HG03378 (cell line): Measurements from ENCODE around the gene MROH7.

ENCODE experiments used
- ATAC-seq: cut with Tn5 transposase; IDR thresholded peaks from one replicate; pipeline ENCODE4 v1.9.1; 2021; ENCODE audit warnings: mild to moderate bottlenecking, moderate library complexity; ENCODE audit not compliant: unreplicated experiment

The MROH7 gene

DNA sequence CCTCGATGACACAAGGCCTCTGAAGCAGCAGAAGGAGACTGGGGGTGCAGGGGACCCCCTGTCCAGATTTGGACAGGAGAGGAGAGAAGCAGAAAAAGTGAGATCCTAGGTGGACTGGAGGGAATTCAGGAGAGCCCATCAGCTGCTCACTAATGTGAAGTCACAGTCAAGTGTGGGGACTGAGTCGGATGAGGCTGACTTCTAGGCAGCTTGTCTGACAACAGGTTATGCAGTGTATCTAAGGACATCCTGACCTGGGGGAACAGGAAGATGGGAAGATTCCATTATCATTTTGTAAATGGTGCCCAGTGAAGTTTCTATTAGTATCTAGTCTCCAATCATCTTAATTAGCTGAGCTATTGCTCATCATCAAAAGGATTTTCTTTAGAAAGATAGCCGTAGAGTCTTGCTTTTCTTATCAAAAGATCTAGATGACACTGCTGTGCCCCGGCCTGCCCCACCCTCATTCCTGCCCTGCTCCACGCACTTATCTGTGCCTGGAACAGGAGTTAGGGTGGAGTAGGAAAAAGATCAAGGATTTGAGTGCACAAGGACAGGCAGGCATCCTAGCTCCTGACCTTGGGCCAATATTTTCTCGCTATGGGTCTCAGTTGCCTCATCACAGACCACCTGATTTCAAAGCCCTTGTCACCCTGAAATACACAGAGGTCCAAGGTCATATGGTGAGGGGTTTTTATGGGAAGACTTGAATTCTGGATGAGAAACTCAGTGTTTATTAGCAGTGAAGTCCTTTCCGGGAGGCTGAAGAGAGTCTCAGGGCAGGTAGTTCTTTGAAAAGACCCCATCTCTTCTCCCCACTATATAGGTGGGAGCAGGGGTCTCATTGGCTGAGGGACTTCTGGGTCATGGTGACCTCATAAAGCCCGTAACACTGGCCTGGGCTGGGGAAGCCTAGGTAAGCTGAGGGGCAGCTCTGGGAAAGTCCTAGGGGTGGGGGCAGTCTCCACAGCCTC is at the start of gene MROH7:
TSS of gene MROH7 (plus strand) at position 924 of the 974 bp plus-strand sequence. CDS start 11,141 bp downstream, outside the sequence.
- ATAC-seq = no peak

GRCh38 chr1:54593571-54594160 is 47.9 kb upstream of the MROH7 start:
- no peak for ATAC-seq

DNA sequence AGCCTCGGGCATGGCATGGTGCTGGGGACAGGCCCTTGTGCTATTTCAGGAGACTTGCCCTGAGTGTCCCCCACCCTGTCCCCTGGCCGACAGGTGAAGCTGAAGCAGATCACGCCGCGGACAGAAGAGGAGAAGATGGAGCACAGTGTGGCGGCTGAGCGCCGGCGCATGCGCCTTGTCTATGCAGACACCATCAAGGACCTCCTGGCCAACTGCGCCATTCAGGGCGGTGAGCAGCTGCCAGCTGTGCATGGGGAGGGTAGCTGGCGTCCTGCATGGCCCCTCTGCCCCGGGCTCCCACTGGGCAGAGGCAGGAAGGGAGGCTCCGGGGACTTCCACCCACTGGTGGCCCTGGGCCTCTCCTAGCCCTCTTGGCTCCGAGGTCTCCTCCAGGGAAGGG is 47.1 kb upstream of the MROH7 start:
- ATAC-seq = no peak

GRCh38 chr1:54595956-54596498 is 45.6 kb upstream of the MROH7 start:
- ATAC-seq = no peak

- no peak for ATAC-seq
Observed at GRCh38 chr1:54596756-54597155, 44.8 kb upstream of the MROH7 start.

DNA sequence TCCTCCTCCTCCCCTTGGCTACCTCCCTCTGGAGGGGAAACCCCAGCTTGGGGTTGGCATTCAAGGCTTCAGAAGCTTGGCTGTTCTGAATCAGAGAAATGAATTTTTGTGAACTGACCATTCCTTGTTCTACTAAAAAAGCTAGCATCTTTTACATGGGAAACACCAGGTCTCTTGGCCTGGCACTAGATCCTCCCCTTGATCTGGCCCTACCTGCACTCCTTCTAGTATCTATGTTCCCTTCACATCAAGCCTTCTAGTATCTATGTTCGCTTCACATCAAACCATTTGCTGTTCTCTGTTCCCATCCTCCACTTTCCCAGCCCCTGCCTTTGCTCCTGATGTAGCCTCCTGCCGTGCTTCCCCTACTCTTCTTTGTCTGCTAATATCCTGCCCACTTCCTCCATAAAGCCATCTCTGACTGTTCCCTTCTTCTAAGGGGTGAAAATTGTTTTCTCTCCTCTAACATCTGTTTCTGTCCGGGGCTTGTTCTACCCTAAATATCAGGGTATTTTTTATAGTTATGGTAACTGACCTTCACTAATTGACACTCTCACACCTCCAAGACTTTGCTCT is 44.0 kb upstream of the MROH7 start:
- ATAC-seq = no peak

DNA sequence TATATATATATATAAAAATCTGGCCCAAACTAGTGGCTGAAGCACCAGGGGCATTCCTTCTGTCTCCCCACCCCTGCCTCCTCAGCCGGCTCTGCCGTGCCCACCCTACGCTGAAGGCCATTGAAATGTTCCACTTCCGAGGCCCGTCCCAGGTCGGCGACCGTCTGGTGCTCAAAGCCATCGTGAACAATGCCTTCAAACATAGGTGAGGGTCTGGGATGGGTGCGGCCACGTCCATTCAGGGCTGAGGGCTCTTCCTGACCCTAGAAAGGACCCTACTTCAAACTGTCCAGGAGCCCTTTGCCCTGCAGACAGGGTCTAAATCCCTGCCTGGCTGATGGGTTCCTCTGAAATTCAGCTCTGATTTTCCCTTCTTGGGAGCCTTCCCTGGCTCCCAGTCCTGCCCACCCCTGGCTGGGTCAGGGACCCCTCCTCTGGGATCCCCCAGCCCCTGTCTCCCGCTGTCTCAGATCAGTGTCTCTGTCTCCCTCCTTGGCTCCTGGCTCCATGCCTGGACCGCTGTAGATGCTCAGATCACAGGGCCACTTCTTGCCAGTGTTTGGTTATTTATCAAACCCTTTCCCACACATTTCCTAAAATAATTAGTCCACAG is 42.3 kb upstream of the MROH7 start:
- ATAC-seq = no peak

GRCh38 chr1:54600947-54601721 is 40.5 kb upstream of the MROH7 start:
- no peak for ATAC-seq

GRCh38 chr1:54601730-54602129 is 39.9 kb upstream of the MROH7 start:
- ATAC-seq = no peak

- ATAC-seq = no peak
Observed at GRCh38 chr1:54602554-54602953, 39.0 kb upstream of the MROH7 start.

- ATAC-seq = no peak
Observed at GRCh38 chr1:54603241-54603640, 38.3 kb upstream of the MROH7 start.

DNA sequence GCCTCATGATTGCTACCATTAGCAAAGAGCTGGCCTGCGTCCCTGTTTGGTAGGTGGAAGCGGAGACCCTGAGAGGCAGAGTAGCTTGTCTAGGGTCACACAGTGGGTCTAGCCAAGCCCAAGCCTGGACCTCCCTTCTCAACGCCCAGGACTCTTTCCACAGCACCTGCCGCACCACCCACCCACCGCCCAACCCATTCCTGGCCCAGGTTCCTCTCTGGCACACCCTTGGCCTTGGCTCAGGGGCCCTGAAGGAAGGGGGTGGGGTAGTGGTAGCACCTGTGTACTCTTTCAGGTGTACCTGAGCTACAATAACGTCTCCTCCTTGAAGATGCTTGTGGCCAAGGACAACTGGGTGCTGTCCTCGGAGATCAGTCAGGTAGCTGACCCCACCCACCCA is 37.5 kb upstream of the MROH7 start:
- ATAC-seq = no peak

GRCh38 chr1:54604572-54605370 is 36.8 kb upstream of the MROH7 start:
- ATAC-seq = no peak

DNA sequence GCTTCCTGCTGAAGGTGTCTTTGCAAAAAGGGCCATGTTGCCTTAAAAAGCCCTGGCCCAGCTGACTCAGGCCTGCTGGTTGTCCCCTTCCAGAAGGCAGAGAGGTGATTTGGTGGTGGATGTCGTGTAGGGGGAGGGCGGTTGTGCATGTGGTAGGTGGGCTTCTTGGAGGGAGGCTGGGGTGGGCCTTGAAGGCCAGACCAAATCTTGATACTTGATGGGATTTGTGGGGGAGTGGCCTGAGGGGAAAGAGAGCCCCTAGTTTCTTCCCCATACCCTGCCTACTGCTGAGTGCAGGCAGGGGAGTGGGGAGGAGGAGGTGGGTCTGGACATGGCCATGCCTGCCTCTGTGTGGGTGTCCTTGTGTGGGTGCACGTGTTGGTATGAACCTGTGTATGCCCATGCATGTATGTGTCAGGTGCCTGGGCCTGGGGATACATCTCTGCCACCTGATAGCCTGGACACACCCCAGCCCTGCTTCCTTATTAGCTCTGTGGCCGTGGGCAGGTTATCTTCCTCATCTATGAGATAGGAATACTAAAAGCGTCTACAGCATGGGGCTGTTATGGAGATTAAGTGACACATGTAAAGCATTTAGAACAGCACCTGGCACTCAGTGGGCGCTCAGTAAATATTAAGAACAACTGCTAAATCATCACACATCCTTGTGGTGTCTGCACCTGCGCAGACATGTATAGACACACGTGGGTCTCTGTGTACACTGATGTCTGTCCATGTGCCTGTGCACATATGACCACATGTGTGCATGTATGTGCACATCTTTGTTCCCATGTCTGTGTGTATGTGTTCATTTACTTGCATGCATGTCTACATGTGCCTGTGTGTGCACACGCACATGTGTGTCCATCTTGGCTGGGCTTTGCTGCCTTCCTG is 35.2 kb upstream of the MROH7 start:
- no peak for ATAC-seq

DNA sequence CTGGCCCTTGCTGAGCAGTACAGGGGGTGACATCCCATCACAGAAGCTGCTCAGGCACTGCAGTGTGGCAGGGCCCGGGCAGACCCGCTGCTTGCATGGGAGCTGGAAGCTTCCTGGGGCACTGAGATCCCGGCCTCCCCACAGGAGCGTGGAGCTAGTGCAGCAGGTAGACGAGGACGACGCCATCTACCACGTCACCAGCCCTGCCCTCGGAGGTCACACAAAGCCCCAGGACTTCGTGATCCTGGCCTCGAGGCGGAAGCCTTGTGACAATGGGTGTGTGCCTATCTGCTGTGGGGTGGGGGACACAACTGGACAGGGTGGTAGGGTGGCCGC is 34.6 kb upstream of the MROH7 start:
- no peak for ATAC-seq

DNA sequence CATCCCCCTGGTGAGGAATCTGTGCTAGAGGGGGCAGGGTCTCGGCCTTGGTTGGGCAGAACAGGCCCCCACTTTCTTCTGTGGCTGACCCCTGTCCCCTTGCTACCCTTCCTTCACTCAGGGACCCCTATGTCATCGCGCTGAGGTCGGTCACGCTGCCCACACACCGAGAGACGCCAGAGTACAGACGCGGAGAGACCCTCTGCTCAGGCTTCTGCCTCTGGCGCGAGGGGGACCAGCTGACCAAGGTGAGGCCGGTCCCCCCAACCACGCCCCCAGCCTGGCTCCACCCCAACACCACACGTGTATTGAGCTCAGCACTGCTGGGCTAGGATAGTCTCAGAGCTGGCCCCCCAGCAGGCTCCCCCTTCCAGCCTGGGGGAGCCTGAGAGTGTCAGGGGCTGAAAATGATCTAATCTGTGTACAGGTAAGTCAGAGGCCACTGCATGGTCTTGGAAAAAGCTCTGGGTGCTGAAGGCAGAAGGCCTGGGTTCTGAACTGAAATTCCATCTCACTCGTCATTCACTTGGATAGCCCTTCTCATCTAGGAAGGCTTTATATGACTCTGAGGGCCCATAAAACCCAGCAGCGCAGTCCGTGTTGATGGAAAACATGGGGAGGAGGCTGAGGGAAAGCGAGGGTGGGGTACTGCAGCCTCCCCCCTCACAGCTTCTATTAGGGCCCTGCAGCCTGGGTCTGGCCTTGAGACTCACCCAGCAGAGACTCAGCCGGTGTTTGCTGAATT is 33.6 kb upstream of the MROH7 start:
- no peak for ATAC-seq

GRCh38 chr1:54608566-54609230 is 32.9 kb upstream of the MROH7 start:
- no peak for ATAC-seq
